HEK293 (cell line): ENCODE results near the gene LRRC10B.

Experiments used
- CTCF ChIA-PET: fragments of 350-600 bp; formaldehyde crosslinking; extraction: SDS; loops from one replicate; lab custom pipeline; 2021; ENCODE audit warnings: antibody characterized with exemption; lab: Yijun Ruan, JAX
- POLR2A ChIA-PET: fragments of 300-600 bp; formaldehyde crosslinking; extraction: SDS; loops from one replicate; lab custom pipeline; 2020; ENCODE audit warnings: antibody characterized with exemption, inconsistent platforms; lab: Yijun Ruan, JAX
- H3K27ac ChIP-seq: fragments of 200-500 bp; sonication (Bioruptor generic); 2 replicates; pipeline ENCODE4 v1.5.1; 2014; ENCODE audit warnings: low read depth, low read length, control low read depth, inconsistent platforms; ENCODE audit errors: extremely low read depth
- H3K36me3 ChIP-seq, 2 experiments: fragments of 200-500 bp in 1 of 2; sonication (Bioruptor generic) in 1 of 2; 1 replicate in 1 of 2; 2 replicates in 1 of 2; pipeline ENCODE4 v1.5.1; 2014 to 2017; ENCODE audit warnings: inconsistent platforms in 2 of 2, low read length in 2 of 2; ENCODE audit not compliant: control insufficient read depth in 2 of 2, insufficient read depth in 1 of 2
- H3K4me1 ChIP-seq: fragments of 200-500 bp; sonication (Bioruptor generic); 2 replicates; pipeline ENCODE4 v1.5.1; 2014; ENCODE audit warnings: mild to moderate bottlenecking, low read length, inconsistent platforms; ENCODE audit not compliant: control insufficient read depth, insufficient read depth
- H3K4me3 ChIP-seq: 2 replicates; pipeline ENCODE4 v1.5.1; 2011; ENCODE audit warnings: low read depth, mild to moderate bottlenecking, control low read depth, low read length, moderate library complexity
- H3K9me3 ChIP-seq: fragments of 200-500 bp; sonication (Bioruptor generic); 2 replicates; pipeline ENCODE4 v1.5.1; 2014; ENCODE audit warnings: low read depth, low read length, inconsistent platforms; ENCODE audit not compliant: control insufficient read depth, insufficient read depth
- BCL11B ChIP-seq: fragments of 450-650 bp; formaldehyde crosslinking; IDR thresholded peaks from 2 replicates; pipeline ENCODE4 v1.5.1; 2016; ENCODE audit warnings: low read depth, missing biosample characterization, missing genetic modification characterization
- EGR2 ChIP-seq: fragments of 450-650 bp; formaldehyde crosslinking; IDR thresholded peaks from 2 replicates; pipeline ENCODE4 v1.5.1; 2016; ENCODE audit warnings: low read depth, missing biosample characterization, missing genetic modification characterization
- TRIM28 ChIP-seq: IDR thresholded peaks from 2 replicates; pipeline ENCODE4 v1.6.1; 2011; ENCODE audit warnings: low read length, control low read depth, borderline replicate concordance
- YY1 ChIP-seq: fragments of 450-650 bp; formaldehyde crosslinking; IDR thresholded peaks from 2 replicates; pipeline ENCODE4 v1.5.1; 2018; ENCODE audit warnings: missing biosample characterization, missing genetic modification characterization
- ZFHX2 ChIP-seq: fragments of 450-650 bp; formaldehyde crosslinking; conservative IDR thresholded peaks from 2 replicates; pipeline ENCODE4 v1.5.1; 2016; ENCODE audit warnings: missing biosample characterization, missing genetic modification characterization
- ZNF133 ChIP-seq: fragments of 450-650 bp; formaldehyde crosslinking; IDR thresholded peaks from 2 replicates; pipeline ENCODE4 v1.5.1; 2016; ENCODE audit warnings: missing biosample characterization, missing genetic modification characterization
- ZNF146 ChIP-seq: fragments of 450-650 bp; formaldehyde crosslinking; IDR thresholded peaks from 2 replicates; pipeline ENCODE4 v1.5.1; 2016; ENCODE audit warnings: missing biosample characterization, missing genetic modification characterization
- ZNF416 ChIP-seq: fragments of 450-650 bp; formaldehyde crosslinking; IDR thresholded peaks from 2 replicates; pipeline ENCODE4 v1.5.1; 2016; ENCODE audit warnings: missing biosample characterization, missing genetic modification characterization
- ZNF544 ChIP-seq: fragments of 450-650 bp; formaldehyde crosslinking; IDR thresholded peaks from 2 replicates; pipeline ENCODE4 v1.5.0; 2017; ENCODE audit warnings: missing biosample characterization, missing genetic modification characterization
- ZNF548 ChIP-seq: fragments of 450-650 bp; formaldehyde crosslinking; IDR thresholded peaks from 2 replicates; pipeline ENCODE4 v1.5.1; 2016; ENCODE audit warnings: missing biosample characterization, missing genetic modification characterization
- ZNF561 ChIP-seq: fragments of 450-650 bp; IDR thresholded peaks from 2 replicates; pipeline ENCODE4 v1.5.1; 2018; ENCODE audit warnings: missing biosample characterization, missing genetic modification characterization, borderline replicate concordance
- ZNF707 ChIP-seq: fragments of 450-650 bp; formaldehyde crosslinking; IDR thresholded peaks from 2 replicates; pipeline ENCODE4 v1.5.1; 2016; ENCODE audit warnings: missing biosample characterization, missing genetic modification characterization
- ZNF747 ChIP-seq: fragments of 450-650 bp; formaldehyde crosslinking; IDR thresholded peaks from 2 replicates; pipeline ENCODE4 v1.5.1; 2016; ENCODE audit warnings: missing biosample characterization, missing genetic modification characterization
- ZNF777 ChIP-seq: fragments of 450-650 bp; formaldehyde crosslinking; IDR thresholded peaks from 2 replicates; pipeline ENCODE4 v1.5.1; 2017; ENCODE audit warnings: missing biosample characterization, missing genetic modification characterization, borderline replicate concordance
- ZNF792 ChIP-seq: fragments of 450-650 bp; formaldehyde crosslinking; IDR thresholded peaks from 2 replicates; pipeline ENCODE4 v1.5.1; 2016; ENCODE audit warnings: missing biosample characterization, missing genetic modification characterization
- TF ChIP-seq, protein P1 (sequence below): fragments of 450-650 bp; formaldehyde crosslinking; IDR thresholded peaks from 2 replicates; pipeline ENCODE4 v1.5.1; 2016; ENCODE audit warnings: missing biosample characterization, missing genetic modification characterization
- TF ChIP-seq, protein P2 (sequence below): fragments of 450-650 bp; formaldehyde crosslinking; optimal IDR thresholded peaks from 2 replicates; pipeline ENCODE3; 2016; ENCODE audit warnings: missing biosample characterization, mild to moderate bottlenecking, missing genetic modification characterization
- TF ChIP-seq, protein P3 (sequence below): fragments of 450-650 bp; formaldehyde crosslinking; IDR thresholded peaks from 2 replicates; pipeline ENCODE4 v1.5.1; 2016; ENCODE audit warnings: missing biosample characterization, missing genetic modification characterization, low read depth
- TF ChIP-seq, protein P4 (sequence below): fragments of 450-650 bp; formaldehyde crosslinking; IDR thresholded peaks from 2 replicates; pipeline ENCODE4 v1.5.1; 2016; ENCODE audit warnings: missing biosample characterization, missing genetic modification characterization
- TF ChIP-seq, protein P5 (sequence below): fragments of 450-650 bp; formaldehyde crosslinking; IDR thresholded peaks from 2 replicates; pipeline ENCODE4 v1.5.1; 2017; ENCODE audit warnings: missing biosample characterization, missing genetic modification characterization

The LRRC10B gene

DNA sequence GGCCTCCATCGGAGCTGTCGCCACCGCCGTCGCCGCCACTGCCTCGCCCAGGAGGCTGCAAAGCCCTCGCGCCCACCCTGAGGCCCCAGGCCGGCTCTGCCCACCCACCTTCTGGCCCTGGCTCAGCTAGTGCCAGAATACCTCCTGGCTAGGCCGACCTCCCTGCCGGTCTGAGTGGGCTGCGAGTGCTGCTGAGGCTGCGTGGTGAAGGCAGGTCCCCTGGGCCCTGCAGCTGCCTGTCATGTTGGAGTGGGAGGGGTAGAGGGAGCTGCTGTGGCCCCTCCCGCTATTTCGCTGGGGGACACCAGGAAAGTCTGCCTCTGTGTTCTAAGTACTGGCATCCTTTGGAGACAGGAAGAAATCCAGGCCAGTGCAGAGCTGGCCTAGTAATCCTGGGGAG lies 34.2 kb downstream of the LRRC10B start:
- TF ChIP-seq EGR2 (peak; percentile 36; the same call in 1 of the 2 replicates), ZNF416 (tag by site-specific recombination) (no peak), ZFHX2 (tag by site-specific recombination) (0 out of 2 replicates have a peak, but pooled peaks have one; percentile 15)
- TF ChIP-seq, protein P1, sequence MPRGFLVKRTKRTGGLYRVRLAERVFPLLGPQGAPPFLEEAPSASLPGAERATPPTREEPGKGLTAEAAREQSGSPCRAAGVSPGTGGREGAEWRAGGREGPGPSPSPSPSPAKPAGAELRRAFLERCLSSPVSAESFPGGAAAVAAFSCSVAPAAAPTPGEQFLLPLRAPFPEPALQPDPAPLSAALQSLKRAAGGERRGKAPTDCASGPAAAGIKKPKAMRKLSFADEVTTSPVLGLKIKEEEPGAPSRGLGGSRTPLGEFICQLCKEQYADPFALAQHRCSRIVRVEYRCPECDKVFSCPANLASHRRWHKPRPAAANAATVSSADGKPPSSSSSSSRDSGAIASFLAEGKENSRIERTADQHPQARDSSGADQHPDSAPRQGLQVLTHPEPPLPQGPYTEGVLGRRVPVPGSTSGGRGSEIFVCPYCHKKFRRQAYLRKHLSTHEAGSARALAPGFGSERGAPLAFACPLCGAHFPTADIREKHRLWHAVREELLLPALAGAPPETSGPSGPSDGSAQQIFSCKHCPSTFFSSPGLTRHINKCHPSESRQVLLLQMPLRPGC (tag by site-specific recombination) = no peak
- ChIA-PET CTCF (interaction anchor here (0.7 to 2.6 kb wide), 3 partner anchors 11 to 26 kb away, joined by 3 to 18 read pairs (median 3); no protein-coding TSS in a partner anchor), POLR2A (no interaction called here)
- Histone ChIP-seq H3K9me3 (no peaks in the 10 kb centered on the region), H3K4me3 (no peak overlapping the region), H3K4me1 (no peaks in the 10 kb centered on the region), H3K36me3 (no peaks in the 10 kb centered on the region), H3K27ac (no peak overlapping the region)

DNA sequence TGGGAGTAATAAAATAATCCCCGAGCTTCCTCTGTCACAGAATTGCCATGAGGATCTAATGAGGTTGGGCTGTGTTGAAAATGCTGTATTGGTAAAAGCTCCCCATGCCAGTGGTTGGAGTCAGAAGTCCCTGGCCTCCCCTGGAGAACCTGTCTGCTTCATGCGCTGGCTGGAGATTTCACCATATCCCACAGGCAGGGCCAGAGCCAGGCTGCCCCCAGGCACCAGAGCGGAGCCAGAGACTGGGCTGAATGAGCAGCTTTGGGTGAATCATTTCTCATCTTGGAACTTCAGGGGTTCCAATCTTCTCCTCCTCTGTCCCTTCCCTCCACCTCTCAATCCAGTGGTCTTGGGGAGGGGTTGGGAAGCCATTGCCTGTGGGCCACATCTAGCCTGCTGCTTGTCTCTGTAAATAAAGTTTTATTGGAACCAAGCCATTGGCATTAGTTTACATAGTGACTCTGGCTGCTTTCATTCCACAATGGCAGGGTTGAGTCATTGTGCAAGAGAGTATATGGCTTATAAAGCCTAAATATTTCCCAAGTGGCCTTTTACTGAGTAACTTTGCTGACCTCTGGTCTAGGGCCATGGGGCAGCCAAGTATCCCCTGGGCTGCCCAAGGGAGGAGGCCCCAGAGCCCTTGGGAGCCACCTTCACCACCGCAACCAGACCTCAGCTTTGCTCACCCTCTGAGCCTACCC lies 35.2 kb downstream of the LRRC10B start:
- TF ChIP-seq ZNF561 (tag by site-specific recombination) (no peak), ZFHX2 (tag by site-specific recombination) (no peak), ZNF544 (tag by site-specific recombination) (no peak), YY1 (no peak), ZNF548 (tag by site-specific recombination) (no peak), ZNF133 (no peak), ZNF792 (no peak), ZNF146 (tag by site-specific recombination) (no peak), BCL11B (tag by site-specific recombination) (no peak), ZNF747 (tag by site-specific recombination) (no peak), ZNF777 (tag by site-specific recombination) (no peak), TRIM28 (no peak), ZNF707 (tag by site-specific recombination) (no peak)
- TF ChIP-seq, protein P2, sequence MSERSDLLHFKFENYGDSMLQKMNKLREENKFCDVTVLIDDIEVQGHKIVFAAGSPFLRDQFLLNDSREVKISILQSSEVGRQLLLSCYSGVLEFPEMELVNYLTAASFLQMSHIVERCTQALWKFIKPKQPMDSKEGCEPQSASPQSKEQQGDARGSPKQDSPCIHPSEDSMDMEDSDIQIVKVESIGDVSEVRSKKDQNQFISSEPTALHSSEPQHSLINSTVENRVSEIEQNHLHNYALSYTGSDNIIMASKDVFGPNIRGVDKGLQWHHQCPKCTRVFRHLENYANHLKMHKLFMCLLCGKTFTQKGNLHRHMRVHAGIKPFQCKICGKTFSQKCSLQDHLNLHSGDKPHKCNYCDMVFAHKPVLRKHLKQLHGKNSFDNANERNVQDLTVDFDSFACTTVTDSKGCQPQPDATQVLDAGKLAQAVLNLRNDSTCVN = no peak
- TF ChIP-seq, protein P3, sequence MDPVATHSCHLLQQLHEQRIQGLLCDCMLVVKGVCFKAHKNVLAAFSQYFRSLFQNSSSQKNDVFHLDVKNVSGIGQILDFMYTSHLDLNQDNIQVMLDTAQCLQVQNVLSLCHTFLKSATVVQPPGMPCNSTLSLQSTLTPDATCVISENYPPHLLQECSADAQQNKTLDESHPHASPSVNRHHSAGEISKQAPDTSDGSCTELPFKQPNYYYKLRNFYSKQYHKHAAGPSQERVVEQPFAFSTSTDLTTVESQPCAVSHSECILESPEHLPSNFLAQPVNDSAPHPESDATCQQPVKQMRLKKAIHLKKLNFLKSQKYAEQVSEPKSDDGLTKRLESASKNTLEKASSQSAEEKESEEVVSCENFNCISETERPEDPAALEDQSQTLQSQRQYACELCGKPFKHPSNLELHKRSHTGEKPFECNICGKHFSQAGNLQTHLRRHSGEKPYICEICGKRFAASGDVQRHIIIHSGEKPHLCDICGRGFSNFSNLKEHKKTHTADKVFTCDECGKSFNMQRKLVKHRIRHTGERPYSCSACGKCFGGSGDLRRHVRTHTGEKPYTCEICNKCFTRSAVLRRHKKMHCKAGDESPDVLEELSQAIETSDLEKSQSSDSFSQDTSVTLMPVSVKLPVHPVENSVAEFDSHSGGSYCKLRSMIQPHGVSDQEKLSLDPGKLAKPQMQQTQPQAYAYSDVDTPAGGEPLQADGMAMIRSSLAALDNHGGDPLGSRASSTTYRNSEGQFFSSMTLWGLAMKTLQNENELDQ (tag by site-specific recombination) = no peak
- TF ChIP-seq, protein P4, sequence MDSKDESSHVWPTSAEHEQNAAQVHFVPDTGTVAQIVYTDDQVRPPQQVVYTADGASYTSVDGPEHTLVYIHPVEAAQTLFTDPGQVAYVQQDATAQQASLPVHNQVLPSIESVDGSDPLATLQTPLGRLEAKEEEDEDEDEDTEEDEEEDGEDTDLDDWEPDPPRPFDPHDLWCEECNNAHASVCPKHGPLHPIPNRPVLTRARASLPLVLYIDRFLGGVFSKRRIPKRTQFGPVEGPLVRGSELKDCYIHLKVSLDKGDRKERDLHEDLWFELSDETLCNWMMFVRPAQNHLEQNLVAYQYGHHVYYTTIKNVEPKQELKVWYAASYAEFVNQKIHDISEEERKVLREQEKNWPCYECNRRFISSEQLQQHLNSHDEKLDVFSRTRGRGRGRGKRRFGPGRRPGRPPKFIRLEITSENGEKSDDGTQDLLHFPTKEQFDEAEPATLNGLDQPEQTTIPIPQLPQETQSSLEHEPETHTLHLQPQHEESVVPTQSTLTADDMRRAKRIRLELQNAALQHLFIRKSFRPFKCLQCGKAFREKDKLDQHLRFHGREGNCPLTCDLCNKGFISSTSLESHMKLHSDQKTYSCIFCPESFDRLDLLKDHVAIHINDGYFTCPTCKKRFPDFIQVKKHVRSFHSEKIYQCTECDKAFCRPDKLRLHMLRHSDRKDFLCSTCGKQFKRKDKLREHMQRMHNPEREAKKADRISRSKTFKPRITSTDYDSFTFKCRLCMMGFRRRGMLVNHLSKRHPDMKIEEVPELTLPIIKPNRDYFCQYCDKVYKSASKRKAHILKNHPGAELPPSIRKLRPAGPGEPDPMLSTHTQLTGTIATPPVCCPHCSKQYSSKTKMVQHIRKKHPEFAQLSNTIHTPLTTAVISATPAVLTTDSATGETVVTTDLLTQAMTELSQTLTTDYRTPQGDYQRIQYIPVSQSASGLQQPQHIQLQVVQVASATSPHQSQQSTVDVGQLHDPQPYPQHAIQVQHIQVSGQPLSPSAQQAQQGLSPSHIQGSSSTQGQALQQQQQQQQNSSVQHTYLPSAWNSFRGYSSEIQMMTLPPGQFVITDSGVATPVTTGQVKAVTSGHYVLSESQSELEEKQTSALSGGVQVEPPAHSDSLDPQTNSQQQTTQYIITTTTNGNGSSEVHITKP = no peak
- TF ChIP-seq, protein P5, sequence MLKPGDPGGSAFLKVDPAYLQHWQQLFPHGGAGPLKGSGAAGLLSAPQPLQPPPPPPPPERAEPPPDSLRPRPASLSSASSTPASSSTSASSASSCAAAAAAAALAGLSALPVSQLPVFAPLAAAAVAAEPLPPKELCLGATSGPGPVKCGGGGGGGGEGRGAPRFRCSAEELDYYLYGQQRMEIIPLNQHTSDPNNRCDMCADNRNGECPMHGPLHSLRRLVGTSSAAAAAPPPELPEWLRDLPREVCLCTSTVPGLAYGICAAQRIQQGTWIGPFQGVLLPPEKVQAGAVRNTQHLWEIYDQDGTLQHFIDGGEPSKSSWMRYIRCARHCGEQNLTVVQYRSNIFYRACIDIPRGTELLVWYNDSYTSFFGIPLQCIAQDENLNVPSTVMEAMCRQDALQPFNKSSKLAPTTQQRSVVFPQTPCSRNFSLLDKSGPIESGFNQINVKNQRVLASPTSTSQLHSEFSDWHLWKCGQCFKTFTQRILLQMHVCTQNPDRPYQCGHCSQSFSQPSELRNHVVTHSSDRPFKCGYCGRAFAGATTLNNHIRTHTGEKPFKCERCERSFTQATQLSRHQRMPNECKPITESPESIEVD (tag by site-specific recombination) = no peak
- Histone ChIP-seq H3K27ac (no peak overlapping the region), H3K4me3 (no peak overlapping the region), H3K36me3 (no peaks in the 10 kb centered on the region), H3K4me1 (no peaks in the 10 kb centered on the region), H3K9me3 (no peaks in the 10 kb centered on the region)
- ChIA-PET CTCF (interaction anchor here (0.5 to 3.0 kb wide), 5 partner anchors 10 to 1506 kb away, joined by 3 to 13 read pairs (median 4); no protein-coding TSS in a partner anchor), POLR2A (no interaction called here)
